Suprapubic skin (tissue), 4 donors: ENCODE measurements around the gene PODXL2. TPM values are rescaled to one million over a fixed set of nuclear protein-coding genes. Genes with fewer than 3 reads are reported as not detected.
A peak's percentile ranks its signal among the peaks of the same experiment; 100 is the strongest.

Experiments used
- DNase-seq, 2 donors: peaks; one replicate each; pipeline ENCODE4 v3.0.0-alpha.2; 2019; ENCODE audit warnings: low spot score in 2 of 2
- H3K27ac ChIP-seq: fragments of 200-600 bp; sonication (generic); one replicate; pipeline ENCODE4 v1.5.1; 2019
- H3K27me3 ChIP-seq: fragments of 200-600 bp; sonication (generic); one replicate; pipeline ENCODE4 v1.5.1; 2019
- H3K36me3 ChIP-seq: fragments of 200-600 bp; sonication (generic); one replicate; pipeline ENCODE4 v1.5.1; 2019
- H3K4me1 ChIP-seq: fragments of 200-600 bp; sonication (generic); one replicate; pipeline ENCODE4 v1.5.1; 2019
- H3K4me3 ChIP-seq: fragments of 200-600 bp; sonication (generic); one replicate; pipeline ENCODE4 v1.5.1; 2019; ENCODE audit warnings: mild to moderate bottlenecking
- H3K9me3 ChIP-seq: fragments of 200-600 bp; sonication (generic); one replicate; pipeline ENCODE4 v1.5.1; 2019
- EP300 ChIP-seq: sonication (generic); formaldehyde crosslinking; IDR thresholded peaks from one replicate; pipeline ENCODE4 v1.6.1; 2017; ENCODE audit warnings: antibody characterized with exemption
- POLR2A ChIP-seq, 2 donors: fragments of 450-650 bp; IDR thresholded peaks; one replicate each; pipeline ENCODE4 v1.6.1; 2017; ENCODE audit warnings: antibody characterized with exemption in 2 of 2, mild to moderate bottlenecking in 2 of 2, moderate library complexity in 2 of 2
- POLR2AphosphoS5 ChIP-seq, 3 donors: sonication (generic); formaldehyde crosslinking; IDR thresholded peaks; one replicate each; pipeline ENCODE4 v1.6.1; 2017; ENCODE audit warnings: antibody characterized with exemption in 3 of 3
- WGBS: methylation state at CpG from one replicate; pipeline ENCODE4 v1.1.5; 2018; 5-methylcytosine and 5-hydroxymethylcytosine counted together
- total RNA-seq, 4 donors: library from RNA; depleted of rRNA; stranded (reverse); fragments of >200 nt; gene quantifications; one replicate each; pipeline ENCODE4 v1.1.0, GENCODE V29; 2016
- TF ChIP-seq, protein P1 (sequence below), 2 donors: fragments of 200-600 bp in 1 of 2; fragments of 450-650 bp in 1 of 2; sonication (generic) in 1 of 2; IDR thresholded peaks; one replicate each; pipeline ENCODE4 v1.5.1; 2016 to 2019; ENCODE audit warnings: antibody characterized with exemption in 2 of 2, mild to moderate bottlenecking in 1 of 2, moderate library complexity in 1 of 2

The PODXL2 gene
- total RNA-seq, 4 donors from 2014 or later: 8.0 to 15.4 (median 11.2) TPM

DNA sequence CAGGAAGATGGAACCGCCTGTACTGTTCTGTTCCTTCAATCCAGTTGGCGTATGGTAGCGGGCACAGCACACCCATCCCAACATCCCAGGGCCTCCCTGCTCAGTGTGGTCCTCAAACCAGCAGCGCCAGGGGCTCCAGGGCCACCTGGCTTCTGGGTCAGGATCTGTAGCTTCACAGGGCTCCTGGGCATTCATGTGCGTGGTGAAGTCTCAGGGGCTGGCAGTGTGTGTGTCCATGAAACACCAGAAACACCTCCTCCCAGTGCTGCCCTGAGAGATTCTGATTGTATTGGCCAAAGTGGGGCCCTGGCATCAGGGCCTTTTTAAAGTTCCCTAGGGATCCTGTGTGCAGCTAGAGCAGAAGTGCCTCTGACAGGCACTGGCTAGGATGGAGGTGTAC, 85.9 kb downstream of the PODXL2 start:
- H3K4me1 ChIP-seq: peaks cover 17% of the 10 kb centered on the region
- no peaks in the 10 kb centered on the region for H3K36me3 ChIP-seq
- no peak overlapping the region for H3K4me3 ChIP-seq
- H3K9me3 ChIP-seq: no peaks in the 10 kb centered on the region
- H3K27me3 ChIP-seq: no peaks in the 10 kb centered on the region
- peak in 1 of 2 donors; percentile 17 for DNase-seq
- TF ChIP-seq, protein P1, sequence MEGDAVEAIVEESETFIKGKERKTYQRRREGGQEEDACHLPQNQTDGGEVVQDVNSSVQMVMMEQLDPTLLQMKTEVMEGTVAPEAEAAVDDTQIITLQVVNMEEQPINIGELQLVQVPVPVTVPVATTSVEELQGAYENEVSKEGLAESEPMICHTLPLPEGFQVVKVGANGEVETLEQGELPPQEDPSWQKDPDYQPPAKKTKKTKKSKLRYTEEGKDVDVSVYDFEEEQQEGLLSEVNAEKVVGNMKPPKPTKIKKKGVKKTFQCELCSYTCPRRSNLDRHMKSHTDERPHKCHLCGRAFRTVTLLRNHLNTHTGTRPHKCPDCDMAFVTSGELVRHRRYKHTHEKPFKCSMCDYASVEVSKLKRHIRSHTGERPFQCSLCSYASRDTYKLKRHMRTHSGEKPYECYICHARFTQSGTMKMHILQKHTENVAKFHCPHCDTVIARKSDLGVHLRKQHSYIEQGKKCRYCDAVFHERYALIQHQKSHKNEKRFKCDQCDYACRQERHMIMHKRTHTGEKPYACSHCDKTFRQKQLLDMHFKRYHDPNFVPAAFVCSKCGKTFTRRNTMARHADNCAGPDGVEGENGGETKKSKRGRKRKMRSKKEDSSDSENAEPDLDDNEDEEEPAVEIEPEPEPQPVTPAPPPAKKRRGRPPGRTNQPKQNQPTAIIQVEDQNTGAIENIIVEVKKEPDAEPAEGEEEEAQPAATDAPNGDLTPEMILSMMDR (IDR thresholded peaks at IDR 0.05): no peak
- no peak for TF ChIP-seq POLR2A (IDR thresholded peaks at IDR 0.05)
- no peak for TF ChIP-seq EP300
- TF ChIP-seq POLR2AphosphoS5 (IDR thresholded peaks at IDR 0.05): no peak
- WGBS: 96% methylated on average over 3 of the region's 5 CpGs
- no peak overlapping the region for H3K27ac ChIP-seq

DNA sequence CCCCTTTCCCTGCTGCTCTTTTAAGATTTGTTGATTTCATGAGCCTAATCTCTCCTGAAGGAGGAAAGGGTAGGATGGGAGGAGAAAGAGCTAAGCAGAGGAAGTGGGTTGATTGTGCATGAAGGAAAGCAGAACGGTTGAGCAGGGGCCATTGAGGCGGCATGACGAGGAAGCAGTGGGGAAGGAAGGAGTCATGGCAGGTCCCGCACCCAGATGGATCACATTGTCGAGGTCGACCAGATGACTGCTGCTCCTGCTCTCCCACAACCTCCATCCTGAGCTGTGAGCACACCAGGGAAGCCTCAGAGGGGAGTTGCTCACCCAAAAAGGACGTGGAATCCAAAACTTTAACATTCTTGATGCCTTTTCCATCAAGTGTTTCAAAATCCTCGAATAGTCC, 86.5 kb downstream of the PODXL2 start:
- TF ChIP-seq POLR2AphosphoS5 (IDR thresholded peaks at IDR 0.05) (no peak), POLR2A (IDR thresholded peaks at IDR 0.05) (no peak), EP300 (no peak)
- TF ChIP-seq, protein P1 (IDR thresholded peaks at IDR 0.05): no peak
- Histone ChIP-seq H3K4me1 (peaks cover 17% of the 10 kb centered on the region), H3K36me3 (no peaks in the 10 kb centered on the region), H3K4me3 (no peak overlapping the region), H3K9me3 (no peaks in the 10 kb centered on the region), H3K27ac (no peak overlapping the region), H3K27me3 (no peaks in the 10 kb centered on the region)
- peak in 1 of 2 donors; percentile 10 for DNase-seq
- 64% methylated on average over 8 of the region's 8 CpGs for WGBS

DNA sequence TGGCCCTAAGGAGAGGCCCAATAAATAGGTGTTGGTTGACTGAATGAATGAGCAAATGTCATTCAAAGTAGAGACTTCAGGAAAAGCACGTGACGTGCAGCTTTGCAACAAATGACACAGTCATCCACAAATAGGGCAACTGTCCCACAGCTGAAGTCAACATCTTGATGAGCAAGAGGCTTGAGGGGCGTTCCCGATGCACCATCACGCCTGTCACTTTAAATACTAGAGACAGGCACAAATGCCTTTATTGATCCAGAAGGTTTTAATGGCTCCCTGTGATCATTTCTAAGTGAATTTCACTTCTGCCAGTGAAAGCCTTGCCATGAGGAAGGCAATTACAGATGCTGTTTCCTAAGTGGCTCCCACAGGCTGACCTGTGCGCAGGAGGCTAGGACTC, 87.4 kb downstream of the PODXL2 start:
- no peak overlapping the region for H3K27ac ChIP-seq
- no peak overlapping the region for H3K4me3 ChIP-seq
- H3K9me3 ChIP-seq: no peaks in the 10 kb centered on the region
- H3K27me3 ChIP-seq: no peaks in the 10 kb centered on the region
- 92% methylated on average over 6 of the region's 6 CpGs for WGBS
- H3K36me3 ChIP-seq: peaks cover 5% of the 10 kb centered on the region
- H3K4me1 ChIP-seq: peaks cover 17% of the 10 kb centered on the region
- TF ChIP-seq, protein P1 (IDR thresholded peaks at IDR 0.05): no peak
- TF ChIP-seq EP300 (no peak), POLR2A (IDR thresholded peaks at IDR 0.05) (no peak), POLR2AphosphoS5 (IDR thresholded peaks at IDR 0.05) (no peak)
- DNase-seq: no peak

DNA sequence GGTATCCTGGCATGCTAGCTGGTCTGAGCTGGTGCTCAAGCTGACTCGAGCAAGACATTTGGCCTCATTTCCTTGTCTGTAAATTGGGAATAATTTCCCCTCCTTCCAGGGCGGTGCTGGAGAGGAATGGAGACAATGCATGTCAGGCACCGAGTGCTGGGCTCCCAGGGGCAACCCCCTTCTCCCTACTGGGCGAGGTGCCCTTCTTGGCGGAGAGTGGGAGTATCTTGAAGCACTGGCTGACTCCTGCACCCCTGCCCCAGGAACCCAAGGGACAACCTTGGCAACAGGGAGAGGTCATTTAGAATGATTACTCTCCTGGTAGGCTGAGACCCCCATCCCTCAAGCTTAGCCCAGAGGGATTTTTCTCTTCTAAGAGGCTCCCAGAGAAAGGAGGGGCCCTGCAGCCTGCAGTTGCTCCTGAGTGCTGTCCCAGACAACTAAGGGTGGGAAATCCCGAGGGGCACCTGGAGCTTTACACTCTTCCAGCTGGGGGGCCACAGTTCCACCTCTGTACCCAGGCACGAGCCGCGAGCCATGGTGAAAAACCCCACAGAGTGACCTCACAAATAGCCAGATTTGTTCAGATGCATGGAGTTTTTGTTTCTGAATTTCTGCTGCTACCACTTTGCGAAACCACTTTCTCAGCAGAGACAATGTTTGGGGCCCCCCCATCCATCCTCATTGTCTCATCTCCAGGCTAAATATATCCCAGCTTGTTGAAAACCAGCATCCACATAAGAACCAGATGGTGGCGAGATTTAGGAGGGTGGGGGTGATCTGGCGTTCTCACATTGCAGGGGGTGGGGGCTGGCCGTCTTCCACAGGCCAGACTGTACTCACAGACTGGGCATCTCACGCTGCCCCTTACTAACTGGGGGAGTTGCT, 88.6 kb downstream of the PODXL2 start:
- no peak for TF ChIP-seq EP300
- no peak for TF ChIP-seq POLR2AphosphoS5 (IDR thresholded peaks at IDR 0.05)
- no peak for TF ChIP-seq POLR2A (IDR thresholded peaks at IDR 0.05)
- TF ChIP-seq, protein P1 (IDR thresholded peaks at IDR 0.05): no peak
- peak in 1 of 2 donors; percentile 34 for DNase-seq
- Histone ChIP-seq H3K4me1 (peaks cover 22% of the 10 kb centered on the region), H3K36me3 (peaks cover 5% of the 10 kb centered on the region), H3K4me3 (no peak overlapping the region), H3K27ac (no peak overlapping the region), H3K9me3 (no peaks in the 10 kb centered on the region), H3K27me3 (no peaks in the 10 kb centered on the region)
- 84% methylated on average over 12 of the region's 14 CpGs for WGBS

DNA sequence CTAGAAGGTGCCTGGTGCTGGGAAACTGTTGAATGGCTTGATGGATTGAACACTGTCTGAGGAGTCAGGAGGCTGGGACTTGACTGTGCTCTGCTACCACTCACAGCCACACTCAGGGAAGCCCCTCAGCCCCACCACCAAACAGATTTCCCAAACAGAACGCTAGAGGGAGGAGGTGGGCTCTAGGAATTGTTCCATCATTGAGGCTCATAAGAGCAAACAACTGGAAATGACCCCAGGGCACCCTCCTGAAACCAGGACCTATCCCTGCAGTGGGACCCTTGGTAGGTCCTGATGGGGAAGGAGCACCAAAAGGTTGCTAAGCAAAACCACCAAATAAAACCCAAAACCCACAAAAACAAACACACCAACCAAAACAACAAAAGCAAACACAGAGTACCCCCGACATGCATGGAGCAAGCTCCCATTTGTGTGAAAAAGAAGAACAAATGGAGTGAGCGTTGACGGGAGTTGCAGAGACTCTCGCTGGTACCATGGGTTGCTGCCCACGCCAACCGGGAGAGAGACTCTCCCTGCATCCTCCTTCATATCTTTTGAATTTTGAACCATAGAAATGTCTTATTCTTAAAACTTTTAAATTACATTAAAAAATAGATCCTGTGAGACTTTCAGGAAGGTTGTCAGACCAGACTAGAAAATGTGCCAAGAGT, 89.4 kb downstream of the PODXL2 start:
- H3K27me3 ChIP-seq: no peaks in the 10 kb centered on the region
- H3K27ac ChIP-seq: no peak overlapping the region
- peaks cover 5% of the 10 kb centered on the region for H3K36me3 ChIP-seq
- H3K4me1 ChIP-seq: peaks cover 26% of the 10 kb centered on the region
- DNase-seq: peak in 1 of 2 donors; percentile 26
- WGBS: 88% methylated on average over 7 of the region's 7 CpGs
- TF ChIP-seq POLR2A (IDR thresholded peaks at IDR 0.05) (no peak), EP300 (no peak), POLR2AphosphoS5 (IDR thresholded peaks at IDR 0.05) (no peak)
- TF ChIP-seq, protein P1 (IDR thresholded peaks at IDR 0.05): no peak
- H3K9me3 ChIP-seq: no peaks in the 10 kb centered on the region
- no peak overlapping the region for H3K4me3 ChIP-seq
